CD8-positive, alpha-beta memory T cell (primary cell): ENCODE data around the gene SLC29A1. TPM values are rescaled to one million over a fixed set of nuclear protein-coding genes. Genes with fewer than 3 reads are reported as not detected.

Source experiments
- CTCF ChIA-PET: fragments of 350-600 bp; sonication (Branson Sonifier 250); formaldehyde crosslinking; loops from one replicate; lab custom pipeline; 2021; ENCODE audit warnings: antibody characterized with exemption; lab: Charles Lee
- POLR2A ChIA-PET: fragments of 350-600 bp; sonication (Branson Sonifier 250); formaldehyde crosslinking; loops from one replicate; lab custom pipeline; 2021; ENCODE audit warnings: antibody characterized with exemption; lab: Charles Lee
- DNase-seq, 5 donors: peaks; one replicate each; pipeline versions ENCODE4 v3.0.0 to v3.0.0-alpha.2; 2020 to 2022; ENCODE audit warnings: mixed read lengths in 1 of 5
- H3K27ac ChIP-seq: one replicate; pipeline ENCODE4 v1.7.0; 2013; ENCODE audit warnings: low read depth, mild to moderate bottlenecking, low read length, moderate library complexity
- H3K27me3 ChIP-seq: 2 replicates; pipeline ENCODE4 v1.7.0; 2013; ENCODE audit warnings: low read length, mild to moderate bottlenecking; ENCODE audit not compliant: insufficient read depth, poor library complexity, severe bottlenecking
- H3K36me3 ChIP-seq: 2 replicates; pipeline ENCODE4 v1.7.0; 2013; ENCODE audit warnings: mild to moderate bottlenecking, low read length, moderate library complexity; ENCODE audit not compliant: insufficient read depth
- H3K4me1 ChIP-seq: 2 replicates; pipeline ENCODE4 v1.7.0; 2013; ENCODE audit warnings: mild to moderate bottlenecking, low read length, moderate library complexity; ENCODE audit not compliant: insufficient read depth
- H3K4me3 ChIP-seq: 2 replicates; pipeline ENCODE4 v1.7.0; 2013; ENCODE audit warnings: mild to moderate bottlenecking, low read length
- H3K9me3 ChIP-seq: 2 replicates; pipeline ENCODE4 v1.7.0; 2013; ENCODE audit warnings: mild to moderate bottlenecking, low read length
- H3K27ac Mint-ChIP-seq, 8 donors: one replicate each; pipeline ENCODE4 v1.8.0; 2020 to 2021; ENCODE audit warnings: mixed read lengths in 8 of 8, mild to moderate bottlenecking in 6 of 8, inconsistent platforms in 3 of 8, moderate library complexity in 3 of 8
- H3K27me3 Mint-ChIP-seq, 2 donors: one replicate each; pipeline ENCODE4 v1.8.0; 2020 to 2021; ENCODE audit warnings: mixed read lengths in 2 of 2, mild to moderate bottlenecking in 1 of 2, moderate library complexity in 1 of 2
- H3K36me3 Mint-ChIP-seq, 3 donors: one replicate each; pipeline ENCODE4 v1.8.0; 2020 to 2021; ENCODE audit warnings: mixed read lengths in 3 of 3, inconsistent platforms in 1 of 3, mild to moderate bottlenecking in 1 of 3
- H3K4me1 Mint-ChIP-seq, 3 donors: one replicate each; pipeline ENCODE4 v1.8.0; 2020 to 2021; ENCODE audit warnings: mixed read lengths in 3 of 3, inconsistent platforms in 1 of 3, mild to moderate bottlenecking in 1 of 3
- H3K4me3 Mint-ChIP-seq, 7 donors: one replicate each; pipeline ENCODE4 v1.8.0; 2020 to 2021; ENCODE audit warnings: mixed read lengths in 7 of 7, mild to moderate bottlenecking in 6 of 7, moderate library complexity in 4 of 7, inconsistent platforms in 2 of 7
- H3K9me3 Mint-ChIP-seq, 5 donors: one replicate each; pipeline ENCODE4 v1.8.0; 2020 to 2022; ENCODE audit warnings: mixed read lengths in 5 of 5, mild to moderate bottlenecking in 3 of 5, moderate library complexity in 2 of 5, inconsistent platforms in 1 of 5
- polyA plus RNA-seq: library from polyadenylated mRNA; unstranded; fragments of 300-500 nt; fragmentation: Illumina TruSeq; gene quantifications from one replicate; pipeline ENCODE4 v1.2.3, GENCODE V29; 2021
- total RNA-seq, 2 experiments: library from RNA; stranded (reverse); gene quantifications; one replicate each; pipeline ENCODE4 v1.2.3, GENCODE V29; 2021

Gene SLC29A1
- total and polyA plus RNA-seq, 3 experiments from 2014 or later, result 3.6 to 116 (median 116) TPM

DNA sequence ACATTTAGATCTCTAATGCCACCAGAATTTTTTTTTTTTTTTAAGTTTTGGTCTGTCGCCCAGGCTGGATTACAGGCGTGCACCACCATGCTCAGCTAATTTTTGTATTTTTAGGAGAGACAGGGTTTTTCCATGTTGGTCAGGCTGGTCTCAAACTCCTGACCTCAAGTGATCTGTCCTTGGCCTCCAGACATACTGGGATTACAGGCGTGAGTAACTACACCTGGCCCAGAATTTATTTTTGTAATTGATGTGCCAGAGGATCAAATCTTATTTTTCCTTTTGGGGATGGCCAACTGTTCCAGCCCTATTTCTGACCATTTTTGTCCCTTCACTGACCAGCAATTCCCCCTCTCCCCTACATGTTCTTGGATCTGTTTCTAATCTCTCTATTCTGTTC, 24.7 kb upstream of the SLC29A1 start:
- H3K27ac ChIP-seq, result no peak overlapping the region
- peaks cover 12 to 25% of the 10 kb centered on the region in 2 donors for H3K27me3 Mint-ChIP-seq
- H3K4me3 Mint-ChIP-seq, result no peak overlapping the region
- H3K27ac Mint-ChIP-seq, result no peak overlapping the region
- no peaks in the 10 kb centered on the region for H3K4me1 ChIP-seq
- no peaks in the 10 kb centered on the region for H3K9me3 Mint-ChIP-seq
- no peak for DNase-seq
- H3K27me3 ChIP-seq, result no peaks in the 10 kb centered on the region
- POLR2A ChIA-PET, result interaction anchor here (0.6 kb wide), 1 partner anchor 9 kb away, joined by 3 read pairs; no protein-coding TSS in a partner anchor
- H3K4me1 Mint-ChIP-seq, result no peaks in the 10 kb centered on the region
- H3K36me3 ChIP-seq, result no peaks in the 10 kb centered on the region
- H3K9me3 ChIP-seq, result no peaks in the 10 kb centered on the region
- H3K4me3 ChIP-seq, result no peak overlapping the region
- peaks cover 0 to 3% (median 0%) of the 10 kb centered on the region in 3 donors for H3K36me3 Mint-ChIP-seq
- CTCF ChIA-PET, result interaction anchor here (1.5 kb wide), 1 partner anchor 140 kb away, joined by 3 read pairs; no protein-coding TSS in a partner anchor

GRCh38 chr6:44199883-44200282, 23.5 kb upstream of the SLC29A1 start:
- H3K36me3 Mint-ChIP-seq, result peaks cover 0 to 3% (median 0%) of the 10 kb centered on the region in 3 donors
- Histone ChIP-seq H3K4me3 (no peak overlapping the region), H3K27me3 (no peaks in the 10 kb centered on the region), H3K4me1 (no peaks in the 10 kb centered on the region), H3K9me3 (no peaks in the 10 kb centered on the region), H3K36me3 (no peaks in the 10 kb centered on the region), H3K27ac (no peak overlapping the region)
- H3K4me3 Mint-ChIP-seq, result no peak overlapping the region
- CTCF ChIA-PET, result interaction anchor here (1.5 kb wide), 1 partner anchor 139 kb away, joined by 3 read pairs; no protein-coding TSS in a partner anchor
- H3K27me3 Mint-ChIP-seq, result peaks cover 9 to 23% of the 10 kb centered on the region in 2 donors
- H3K27ac Mint-ChIP-seq, result no peak overlapping the region
- H3K9me3 Mint-ChIP-seq, result no peaks in the 10 kb centered on the region
- H3K4me1 Mint-ChIP-seq, result no peaks in the 10 kb centered on the region
- POLR2A ChIA-PET, result no interaction called here
- DNase-seq, result no peak

GRCh38 chr6:44201200-44201599, 22.2 kb upstream of the SLC29A1 start:
- CTCF ChIA-PET, result interaction anchor here (1.3 kb wide), 1 partner anchor 21 kb away, joined by 3 read pairs; no protein-coding TSS in a partner anchor
- POLR2A ChIA-PET, result no interaction called here
- Mint-ChIP-seq H3K9me3 (no peaks in the 10 kb centered on the region), H3K4me1 (no peaks in the 10 kb centered on the region), H3K27ac (no peak overlapping the region), H3K4me3 (no peak overlapping the region), H3K27me3 (peaks cover 9 to 25% of the 10 kb centered on the region in 2 donors), H3K36me3 (peaks cover 0 to 3% (median 0%) of the 10 kb centered on the region in 3 donors)
- Histone ChIP-seq H3K36me3 (no peaks in the 10 kb centered on the region), H3K27ac (peak overlapping the region; percentile 47), H3K4me3 (no peak overlapping the region), H3K4me1 (no peaks in the 10 kb centered on the region), H3K27me3 (no peaks in the 10 kb centered on the region), H3K9me3 (no peaks in the 10 kb centered on the region)
- DNase-seq, result no peak

- CTCF ChIA-PET, result interaction anchor here (0.6 to 1.3 kb wide), 2 partner anchors 14 to 21 kb away, joined by 3 read pairs; no protein-coding TSS in a partner anchor
- no peaks in the 10 kb centered on the region for H3K4me1 Mint-ChIP-seq
- no peak overlapping the region for H3K4me3 Mint-ChIP-seq
- H3K27ac ChIP-seq, result peak overlapping the region; percentile 47
- H3K4me3 ChIP-seq, result no peak overlapping the region
- POLR2A ChIA-PET, result no interaction called here
- no peaks in the 10 kb centered on the region for H3K9me3 Mint-ChIP-seq
- no peaks in the 10 kb centered on the region for H3K36me3 ChIP-seq
- no peak for DNase-seq
- no peaks in the 10 kb centered on the region for H3K27me3 ChIP-seq
- peaks cover 0 to 3% (median 0%) of the 10 kb centered on the region in 3 donors for H3K36me3 Mint-ChIP-seq
- H3K27me3 Mint-ChIP-seq, result peaks cover 9 to 30% of the 10 kb centered on the region in 2 donors
- H3K27ac Mint-ChIP-seq, result no peak overlapping the region
- no peaks in the 10 kb centered on the region for H3K9me3 ChIP-seq
- no peaks in the 10 kb centered on the region for H3K4me1 ChIP-seq
Observed at GRCh38 chr6:44201638-44202303, 21.6 kb upstream of the SLC29A1 start.

DNA sequence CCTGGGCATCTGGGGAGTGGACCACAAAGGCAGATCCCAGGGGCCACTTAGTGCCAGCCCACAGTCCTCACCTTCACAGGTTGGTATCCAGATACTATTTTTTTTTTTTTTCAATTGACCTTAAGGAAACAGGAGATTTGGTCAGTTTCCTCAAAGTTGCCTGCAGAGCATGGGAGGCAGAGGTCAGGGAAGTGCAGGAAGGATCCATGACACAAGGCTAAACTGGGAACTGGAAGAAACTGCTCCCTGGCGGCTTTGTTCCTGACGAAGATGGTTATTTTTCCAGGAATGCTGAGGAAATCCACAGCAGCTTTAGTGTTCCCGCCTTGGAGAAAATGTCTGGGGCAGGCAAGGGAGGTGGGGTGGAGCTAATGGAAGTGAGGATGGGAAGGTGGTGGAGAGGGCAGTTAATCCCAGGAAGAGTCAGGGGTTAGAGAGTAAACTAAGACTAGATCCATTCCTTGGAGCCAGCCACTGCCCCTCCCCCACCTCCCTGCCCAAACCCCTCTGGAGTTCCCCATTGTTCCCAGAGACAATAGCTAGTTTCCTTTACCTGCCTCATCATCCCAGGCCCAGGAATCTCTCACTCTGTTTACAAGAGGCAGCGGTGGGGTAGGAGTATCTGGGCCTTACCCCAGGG, 20.9 kb upstream of the SLC29A1 start:
- peak overlapping the region; percentile 47 for H3K27ac ChIP-seq
- ChIA-PET CTCF (interaction anchor here (0.6 to 1.3 kb wide), 2 partner anchors 14 to 20 kb away, joined by 3 read pairs; no protein-coding TSS in a partner anchor), POLR2A (no interaction called here)
- no peaks in the 10 kb centered on the region for H3K4me1 ChIP-seq
- no peak overlapping the region for H3K4me3 ChIP-seq
- no peak overlapping the region for H3K4me3 Mint-ChIP-seq
- H3K36me3 Mint-ChIP-seq, result peaks cover 0 to 3% (median 0%) of the 10 kb centered on the region in 3 donors
- peaks cover 9 to 30% of the 10 kb centered on the region in 2 donors for H3K27me3 Mint-ChIP-seq
- no peaks in the 10 kb centered on the region for H3K4me1 Mint-ChIP-seq
- H3K36me3 ChIP-seq, result no peaks in the 10 kb centered on the region
- H3K27ac Mint-ChIP-seq, result peak overlapping the region in 1 of 8 donors; percentile 27
- H3K9me3 Mint-ChIP-seq, result no peaks in the 10 kb centered on the region
- no peak for DNase-seq
- H3K9me3 ChIP-seq, result no peaks in the 10 kb centered on the region
- H3K27me3 ChIP-seq, result no peaks in the 10 kb centered on the region

- peaks cover 9 to 31% of the 10 kb centered on the region in 2 donors for H3K27me3 Mint-ChIP-seq
- Histone ChIP-seq H3K36me3 (no peaks in the 10 kb centered on the region), H3K27ac (no peak overlapping the region), H3K27me3 (no peaks in the 10 kb centered on the region), H3K9me3 (no peaks in the 10 kb centered on the region), H3K4me3 (no peak overlapping the region), H3K4me1 (no peaks in the 10 kb centered on the region)
- no peak for DNase-seq
- no peaks in the 10 kb centered on the region for H3K4me1 Mint-ChIP-seq
- H3K4me3 Mint-ChIP-seq, result no peak overlapping the region
- ChIA-PET POLR2A (no interaction called here), CTCF (no interaction called here)
- no peaks in the 10 kb centered on the region for H3K9me3 Mint-ChIP-seq
- H3K27ac Mint-ChIP-seq, result no peak overlapping the region
- peaks cover 0 to 3% (median 0%) of the 10 kb centered on the region in 3 donors for H3K36me3 Mint-ChIP-seq
Observed at GRCh38 chr6:44202972-44203750, 20.2 kb upstream of the SLC29A1 start.

DNA sequence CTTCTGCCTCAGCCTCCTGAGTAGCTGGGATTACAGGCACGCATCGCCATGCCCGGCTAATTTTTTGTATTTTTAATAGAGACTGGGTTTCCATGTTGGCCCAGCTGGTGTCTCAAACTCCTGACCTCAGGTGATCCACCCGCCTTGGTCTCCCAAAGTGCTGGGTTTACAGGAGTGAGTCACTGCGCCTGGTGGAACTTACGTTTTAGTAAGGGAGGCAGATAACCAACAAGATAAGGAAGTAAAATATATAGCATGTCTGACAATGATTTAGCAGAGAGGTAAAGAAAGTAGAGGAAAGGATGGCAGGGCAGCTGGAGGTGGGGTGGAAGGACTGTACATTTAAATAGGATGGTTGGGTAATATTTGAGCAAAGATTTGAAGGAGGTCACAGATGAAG, 19.4 kb upstream of the SLC29A1 start:
- H3K27me3 ChIP-seq, result no peaks in the 10 kb centered on the region
- Mint-ChIP-seq H3K27ac (no peak overlapping the region), H3K4me3 (no peak overlapping the region), H3K36me3 (peaks cover 0 to 3% (median 0%) of the 10 kb centered on the region in 3 donors), H3K27me3 (peaks cover 6 to 33% of the 10 kb centered on the region in 2 donors), H3K4me1 (no peaks in the 10 kb centered on the region), H3K9me3 (no peaks in the 10 kb centered on the region)
- no peaks in the 10 kb centered on the region for H3K9me3 ChIP-seq
- H3K27ac ChIP-seq, result no peak overlapping the region
- H3K4me3 ChIP-seq, result no peak overlapping the region
- ChIA-PET POLR2A (no interaction called here), CTCF (no interaction called here)
- H3K4me1 ChIP-seq, result no peaks in the 10 kb centered on the region
- DNase-seq, result no peak
- H3K36me3 ChIP-seq, result no peaks in the 10 kb centered on the region
